ENCODE results near the gene PON2.
"Not testable (repeated sequence)": the region's sequence is repeated elsewhere in the genome, so short reads cannot be mapped to it uniquely, and the experiment has no call there.

The PON2 gene

GRCh38 chr7:95434557-95435421 lies at the start of gene PON2:
Gene PON2, minus strand, starts transcription at chr7:95435028. Its CDS starts 77 bp downstream, at chr7:95434951.
- DNase-seq: peak; percentile 44

- no peak for DNase-seq
Observed at GRCh38 chr7:95482424-95482823, 47.6 kb upstream of the PON2 start.

GRCh38 chr7:95481271-95482165 lies 46.7 kb upstream of the PON2 start:
- no peak for DNase-seq

- no peak for DNase-seq
Observed at GRCh38 chr7:95479992-95480624, 45.3 kb upstream of the PON2 start.

GRCh38 chr7:95478272-95479037 lies 43.6 kb upstream of the PON2 start:
- DNase-seq: peak; percentile 67

GRCh38 chr7:95476904-95477594 lies 42.2 kb upstream of the PON2 start:
- DNase-seq: peak; percentile 77

- no peak for DNase-seq
Observed at GRCh38 chr7:95476072-95476847, 41.4 kb upstream of the PON2 start.

- DNase-seq: peak; percentile 97
Observed at GRCh38 chr7:95473276-95473985, 38.6 kb upstream of the PON2 start.

- DNase-seq: peak; percentile 28
Observed at GRCh38 chr7:95472581-95473161, 37.8 kb upstream of the PON2 start.

- DNase-seq: no peak
Observed at GRCh38 chr7:95471071-95471470, 36.2 kb upstream of the PON2 start.

GRCh38 chr7:95470452-95470851 lies 35.6 kb upstream of the PON2 start:
- peak; percentile 91 for DNase-seq

GRCh38 chr7:95469848-95470247 lies 35.0 kb upstream of the PON2 start:
- peak; percentile 92 for DNase-seq

- DNase-seq: peak; percentile 41
Observed at GRCh38 chr7:95469187-95469586, 34.4 kb upstream of the PON2 start.

GRCh38 chr7:95467912-95468607 lies 33.2 kb upstream of the PON2 start:
- no peak for DNase-seq

GRCh38 chr7:95460653-95461052 lies 25.8 kb upstream of the PON2 start:
- not testable (repeated sequence) for DNase-seq

- DNase-seq: no peak
Observed at GRCh38 chr7:95457947-95458346, 23.1 kb upstream of the PON2 start.

GRCh38 chr7:95454438-95455045 lies 19.7 kb upstream of the PON2 start:
- DNase-seq: no peak

- DNase-seq: no peak
Observed at GRCh38 chr7:95446618-95447017, 11.8 kb upstream of the PON2 start.

- no peak for DNase-seq
Observed at GRCh38 chr7:95444796-95445195, 10.0 kb upstream of the PON2 start.

Measured in DMS153 (cell line).